SK-N-MC (cell line): Measurements from ENCODE around the gene C2CD2.

Experiments used
- EZH2 ChIP-seq: fragments of 200-600 bp; sonication (generic); IDR thresholded peaks from one replicate; pipeline ENCODE4 v1.6.1; 2017; ENCODE audit warnings: antibody characterized with exemption
- FOXP2 ChIP-seq: optimal IDR thresholded peaks from 2 replicates; pipeline ENCODE3; 2011; ENCODE audit warnings: mild to moderate bottlenecking, moderate library complexity; ENCODE audit not compliant: insufficient read depth; ENCODE audit errors: extremely low read length, control extremely low read depth
- POLR2AphosphoS5 ChIP-seq: IDR thresholded peaks from 2 replicates; pipeline ENCODE4 v1.6.1; 2012; ENCODE audit warnings: mild to moderate bottlenecking, low read depth, low read length, borderline replicate concordance

- TF ChIP-seq EZH2 (no peak), POLR2AphosphoS5 (no peak), FOXP2 (no peak)
Measured at GRCh38 chr21:41939391-41939790, 14.4 kb downstream of the C2CD2 start.
